Measurements from ENCODE around the gene MYBL2. TPM values are rescaled to one million over a fixed set of nuclear protein-coding genes. Genes with fewer than 3 reads are reported as not detected.

Gene MYBL2
- total RNA-seq, 4 donors from 2014 or later = 0.19 to 2.3 TPM; not detected in 2

DNA sequence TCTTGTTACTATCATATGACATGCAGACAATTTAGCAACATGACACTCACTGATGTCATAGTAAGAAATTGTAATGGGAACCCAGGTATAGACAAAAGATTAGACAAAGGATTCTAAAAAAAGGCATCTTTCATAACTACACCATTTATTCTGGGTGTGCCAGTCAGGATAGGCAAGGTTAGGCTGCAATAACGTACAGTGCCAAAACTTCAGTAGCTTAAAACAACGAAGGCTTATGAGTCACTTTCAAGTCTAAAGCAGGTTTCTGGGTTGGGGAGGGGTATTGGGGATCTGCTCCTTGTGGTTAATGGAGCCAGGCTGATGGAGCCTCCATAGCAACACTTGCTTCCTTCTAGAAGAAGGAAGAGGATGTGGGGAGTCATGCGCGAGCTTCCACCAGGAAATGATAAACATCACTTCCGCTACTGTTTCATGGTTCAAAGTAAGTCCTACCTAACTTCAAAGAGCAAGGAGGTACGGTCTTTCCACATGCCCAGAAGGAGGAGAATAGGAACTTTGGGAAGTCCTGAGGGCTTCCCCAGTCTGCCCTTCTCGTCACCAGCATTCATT lies 61.9 kb downstream of the MYBL2 start:
- no peak for ATAC-seq (ENCODE audit: low FRiP score)
- TF ChIP-seq, protein P1, sequence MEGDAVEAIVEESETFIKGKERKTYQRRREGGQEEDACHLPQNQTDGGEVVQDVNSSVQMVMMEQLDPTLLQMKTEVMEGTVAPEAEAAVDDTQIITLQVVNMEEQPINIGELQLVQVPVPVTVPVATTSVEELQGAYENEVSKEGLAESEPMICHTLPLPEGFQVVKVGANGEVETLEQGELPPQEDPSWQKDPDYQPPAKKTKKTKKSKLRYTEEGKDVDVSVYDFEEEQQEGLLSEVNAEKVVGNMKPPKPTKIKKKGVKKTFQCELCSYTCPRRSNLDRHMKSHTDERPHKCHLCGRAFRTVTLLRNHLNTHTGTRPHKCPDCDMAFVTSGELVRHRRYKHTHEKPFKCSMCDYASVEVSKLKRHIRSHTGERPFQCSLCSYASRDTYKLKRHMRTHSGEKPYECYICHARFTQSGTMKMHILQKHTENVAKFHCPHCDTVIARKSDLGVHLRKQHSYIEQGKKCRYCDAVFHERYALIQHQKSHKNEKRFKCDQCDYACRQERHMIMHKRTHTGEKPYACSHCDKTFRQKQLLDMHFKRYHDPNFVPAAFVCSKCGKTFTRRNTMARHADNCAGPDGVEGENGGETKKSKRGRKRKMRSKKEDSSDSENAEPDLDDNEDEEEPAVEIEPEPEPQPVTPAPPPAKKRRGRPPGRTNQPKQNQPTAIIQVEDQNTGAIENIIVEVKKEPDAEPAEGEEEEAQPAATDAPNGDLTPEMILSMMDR (IDR thresholded peaks at IDR 0.05) = no peak
- DNase-seq (ENCODE audit: low spot score) = no peak

- TF ChIP-seq, protein P1 (IDR thresholded peaks at IDR 0.05) = no peak
- ATAC-seq (ENCODE audit: low FRiP score) = no peak
- no peak for DNase-seq (ENCODE audit: low spot score)
These were observed 64.6 kb downstream of the MYBL2 start for GRCh38 chr20:43731469-43731868.

- ATAC-seq (ENCODE audit: low FRiP score) = no peak
- no peak for DNase-seq (ENCODE audit: low spot score)
These were observed 65.0 kb downstream of the MYBL2 start for GRCh38 chr20:43731927-43732326.

DNA sequence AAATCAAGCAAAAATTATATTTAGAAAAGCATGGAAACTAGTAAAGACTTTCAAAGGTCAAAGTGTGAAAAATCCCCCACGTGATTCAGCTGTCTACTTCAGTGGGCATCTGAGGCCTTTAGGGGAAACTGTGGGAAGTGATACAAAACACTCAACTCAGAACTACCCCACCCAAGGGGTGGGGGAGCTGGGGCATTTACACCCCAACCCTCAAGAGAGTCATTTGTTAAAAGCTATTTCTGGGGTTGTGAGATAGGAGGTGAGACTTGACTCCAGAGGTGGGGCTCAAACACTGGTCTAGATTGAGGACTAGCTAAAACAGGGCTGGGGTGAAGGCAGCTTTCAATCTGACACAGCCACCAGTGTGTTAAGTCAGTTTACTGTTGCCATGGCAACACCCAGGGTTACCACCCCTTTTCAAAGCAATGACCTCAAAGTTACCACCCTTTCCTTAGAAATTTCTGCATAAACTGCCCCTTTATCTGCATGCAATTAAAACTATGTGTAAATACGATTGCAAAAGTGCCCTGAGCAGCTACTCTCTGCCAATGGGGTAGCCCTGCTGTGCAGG lies 69.8 kb downstream of the MYBL2 start:
- TF ChIP-seq, protein P1 (IDR thresholded peaks at IDR 0.05) = no peak
- ATAC-seq (ENCODE audit: low FRiP score) (no peak), DNase-seq (ENCODE audit: low spot score) (no peak)

More at GRCh38 chr20:43731927-43732326, 65.0 kb downstream of the MYBL2 start:
- TF ChIP-seq, protein P1 (IDR thresholded peaks at IDR 0.05) = no peak

DNA sequence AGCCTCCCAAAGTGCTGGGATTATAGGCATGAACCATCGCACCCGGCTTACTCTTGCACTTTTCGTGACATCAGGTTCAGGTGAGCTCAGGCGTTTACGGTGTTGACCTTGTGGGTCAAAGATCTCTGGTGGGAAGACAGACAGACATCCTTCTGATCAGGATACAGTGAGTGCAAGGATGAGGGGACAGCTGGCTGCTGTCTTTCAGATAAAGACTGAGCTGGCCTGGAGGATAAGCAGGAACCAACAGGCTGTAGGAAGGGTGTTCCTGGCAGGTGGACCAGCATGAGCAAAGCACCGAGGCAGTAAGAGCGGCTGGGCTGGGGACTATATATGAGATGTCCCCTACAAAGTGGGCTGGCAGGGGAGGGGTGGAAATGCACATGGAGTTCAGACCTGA lies 71.0 kb downstream of the MYBL2 start:
- ATAC-seq (ENCODE audit: low FRiP score) (no peak), DNase-seq (ENCODE audit: low spot score) (no peak)
- TF ChIP-seq, protein P1 (IDR thresholded peaks at IDR 0.05) = no peak

DNA sequence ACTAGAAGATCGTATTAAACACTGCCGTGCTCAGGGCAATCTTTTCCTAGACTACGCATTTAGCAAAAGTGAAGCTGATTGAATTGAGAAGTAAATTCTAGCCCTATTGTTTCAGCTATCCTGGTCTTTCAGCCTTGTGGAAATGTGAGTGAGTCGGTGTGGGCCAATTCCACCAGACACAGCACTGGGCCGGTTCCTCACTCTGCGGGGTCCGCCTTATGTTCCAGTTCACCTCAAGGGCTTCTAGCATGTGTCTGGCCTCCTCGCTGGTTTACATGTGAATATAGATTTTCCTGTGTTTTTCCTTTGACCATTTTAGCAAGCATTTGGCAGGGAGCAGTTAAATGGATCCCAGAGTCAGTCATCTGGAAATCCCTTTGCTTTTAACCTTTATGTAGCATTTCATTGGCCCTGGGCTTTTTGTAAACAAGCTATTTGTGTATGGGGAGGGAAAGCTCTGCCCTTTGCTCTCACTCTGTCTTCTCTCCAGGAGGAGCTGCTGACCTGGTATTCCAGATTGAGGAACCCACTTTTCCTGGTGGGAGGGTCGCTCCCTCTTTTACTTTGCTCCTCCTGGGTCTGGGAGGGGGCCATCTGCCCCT lies 72.3 kb downstream of the MYBL2 start:
- no peak for ATAC-seq (ENCODE audit: low FRiP score)
- no peak for DNase-seq (ENCODE audit: low spot score)
- TF ChIP-seq, protein P1 (IDR thresholded peaks at IDR 0.05) = no peak

DNA sequence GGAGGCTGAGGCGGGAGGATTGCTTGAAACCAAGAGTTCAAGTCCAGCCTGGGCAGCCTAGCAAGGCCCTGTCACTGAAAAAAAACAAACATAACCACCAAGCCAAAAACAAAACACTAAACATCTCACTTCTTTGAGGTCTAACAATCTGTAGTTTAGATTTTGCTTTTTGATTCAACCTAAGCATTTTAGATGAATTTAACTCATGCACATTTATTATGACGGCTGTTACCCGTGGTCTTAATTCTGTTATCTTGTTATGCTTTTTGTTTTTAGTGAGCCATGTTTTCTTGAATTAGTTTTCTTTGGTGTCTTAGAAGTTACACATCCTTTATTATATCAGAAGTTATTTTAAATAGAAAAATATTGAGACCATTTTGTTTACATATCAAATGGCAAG lies 73.7 kb downstream of the MYBL2 start:
- TF ChIP-seq, protein P1 (IDR thresholded peaks at IDR 0.05) = no peak
- DNase-seq (ENCODE audit: low spot score) = no peak
- ATAC-seq (ENCODE audit: low FRiP score) = no peak

Measured in omental fat pad (tissue), 4 donors.